Retinal pigment epithelial cell (primary cell): Measurements from ENCODE around the gene SULT1C4.

Experiments used
- DNase-seq: peaks from one replicate; pipeline ENCODE4 v3.0.0-alpha.2; 2010; ENCODE audit warnings: low read depth
- H3K4me3 ChIP-seq: 2 replicates; pipeline ENCODE4 v1.5.1; 2011; ENCODE audit warnings: mild to moderate bottlenecking, low read length, control low read depth, moderate library complexity
- TF ChIP-seq, protein P1 (sequence below): conservative IDR thresholded peaks from 2 replicates; pipeline ENCODE4 v1.5.1; 2011; ENCODE audit warnings: low read depth, low read length, control low read depth, inconsistent platforms

The SULT1C4 gene

DNA sequence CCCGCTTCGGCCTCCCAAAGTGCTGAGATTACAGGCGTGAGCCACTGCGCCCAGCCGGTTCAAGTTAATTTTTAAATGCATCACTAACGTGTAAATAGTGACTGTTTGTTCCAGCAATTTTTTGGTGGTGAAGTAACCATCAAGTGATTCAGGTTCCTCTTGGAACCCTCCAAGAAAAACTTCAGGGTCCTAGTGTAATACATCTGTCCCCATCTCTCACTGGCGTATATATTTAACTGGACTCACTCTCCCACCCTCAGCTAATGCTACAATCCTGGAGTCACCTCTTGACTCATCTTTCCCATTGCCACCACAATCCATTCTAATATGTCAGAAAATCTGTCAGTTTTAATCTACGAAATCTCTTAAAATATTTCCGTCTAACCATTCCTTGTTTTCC is 10.3 kb downstream of the SULT1C4 start:
- DNase-seq, result no peak
- no peak overlapping the region for H3K4me3 ChIP-seq
- TF ChIP-seq, protein P1, sequence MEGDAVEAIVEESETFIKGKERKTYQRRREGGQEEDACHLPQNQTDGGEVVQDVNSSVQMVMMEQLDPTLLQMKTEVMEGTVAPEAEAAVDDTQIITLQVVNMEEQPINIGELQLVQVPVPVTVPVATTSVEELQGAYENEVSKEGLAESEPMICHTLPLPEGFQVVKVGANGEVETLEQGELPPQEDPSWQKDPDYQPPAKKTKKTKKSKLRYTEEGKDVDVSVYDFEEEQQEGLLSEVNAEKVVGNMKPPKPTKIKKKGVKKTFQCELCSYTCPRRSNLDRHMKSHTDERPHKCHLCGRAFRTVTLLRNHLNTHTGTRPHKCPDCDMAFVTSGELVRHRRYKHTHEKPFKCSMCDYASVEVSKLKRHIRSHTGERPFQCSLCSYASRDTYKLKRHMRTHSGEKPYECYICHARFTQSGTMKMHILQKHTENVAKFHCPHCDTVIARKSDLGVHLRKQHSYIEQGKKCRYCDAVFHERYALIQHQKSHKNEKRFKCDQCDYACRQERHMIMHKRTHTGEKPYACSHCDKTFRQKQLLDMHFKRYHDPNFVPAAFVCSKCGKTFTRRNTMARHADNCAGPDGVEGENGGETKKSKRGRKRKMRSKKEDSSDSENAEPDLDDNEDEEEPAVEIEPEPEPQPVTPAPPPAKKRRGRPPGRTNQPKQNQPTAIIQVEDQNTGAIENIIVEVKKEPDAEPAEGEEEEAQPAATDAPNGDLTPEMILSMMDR, result no peak

GRCh38 chr2:108390340-108390739 is 12.6 kb downstream of the SULT1C4 start:
- no peak overlapping the region for H3K4me3 ChIP-seq
- no peak for DNase-seq
- TF ChIP-seq, protein P1, result no peak

- DNase-seq, result no peak
- TF ChIP-seq, protein P1, result no peak
- H3K4me3 ChIP-seq, result no peak overlapping the region
Measured at GRCh38 chr2:108392029-108392428, 14.3 kb downstream of the SULT1C4 start.

GRCh38 chr2:108393197-108393596 is 15.4 kb downstream of the SULT1C4 start:
- TF ChIP-seq, protein P1, result no peak
- no peak for DNase-seq
- no peak overlapping the region for H3K4me3 ChIP-seq

- no peak overlapping the region for H3K4me3 ChIP-seq
- TF ChIP-seq, protein P1, result no peak
- DNase-seq, result no peak
Measured at GRCh38 chr2:108395155-108395554, 17.4 kb downstream of the SULT1C4 start.

DNA sequence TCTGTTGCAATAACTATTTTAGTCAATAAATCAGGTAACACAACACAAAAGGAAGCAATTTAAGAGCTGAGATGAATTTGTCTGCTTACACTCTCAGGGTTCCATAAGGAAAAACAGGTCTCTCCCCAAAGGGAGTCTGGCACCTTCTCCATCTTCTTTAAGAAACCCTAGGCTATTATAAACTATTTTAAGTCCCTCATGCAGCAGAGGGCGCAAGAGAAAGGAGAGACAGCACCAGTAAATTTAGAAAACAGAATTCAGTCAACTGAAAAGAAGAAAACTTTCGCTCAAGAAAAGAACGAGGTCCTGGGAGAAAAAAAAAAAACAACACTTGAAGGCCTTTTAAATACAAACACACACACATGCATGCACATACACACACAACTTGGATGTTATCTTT is 19.1 kb downstream of the SULT1C4 start:
- no peak for DNase-seq
- TF ChIP-seq, protein P1, result peak; percentile 29
- H3K4me3 ChIP-seq, result no peak overlapping the region

GRCh38 chr2:108399479-108399878 is 21.7 kb downstream of the SULT1C4 start:
- DNase-seq, result no peak
- TF ChIP-seq, protein P1, result no peak
- no peak overlapping the region for H3K4me3 ChIP-seq
